ENCODE data around the gene CFAP206. TPM values are rescaled to one million over a fixed set of nuclear protein-coding genes. Genes with fewer than 3 reads are reported as not detected.

CFAP206 gene
- total and polyA plus RNA-seq, 2 donors (not counting 1 experiment from before 2014, with no cell fraction given), result not detected

GRCh38 chr6:87364602-87365252 is 43.0 kb upstream of the CFAP206 start:
- Mint-ChIP-seq H3K4me1 (no peaks in the 10 kb centered on the region), H3K27ac (no peak overlapping the region), H3K9me3 (ENCODE audit: insufficient read depth) (peaks cover 14% of the 10 kb centered on the region), H3K4me3 (no peak overlapping the region), H3K27me3 (no peaks in the 10 kb centered on the region)
- H3K27me3 ChIP-seq (replicated peaks in 1 of 4; ENCODE audit: control extremely low read depth in 1 of 4, control insufficient read depth in 3 of 4, insufficient read depth in 4 of 4, low read length in 3 of 4), result no peaks in the 10 kb centered on the region
- no peak overlapping the region for H2AFZ ChIP-seq (ENCODE audit: insufficient read depth, low read depth, low read length, poor library complexity, severe bottlenecking)
- WGBS (ENCODE audit: insufficient coverage), result 88% methylated on average over 1 of the region's 5 CpGs
- POLR2A ChIA-PET, result no interaction called here
- no peaks in the 10 kb centered on the region for H3K36me3 ChIP-seq (replicated peaks in 1 of 2; ENCODE audit: control extremely low read depth in 1 of 2, control insufficient read depth in 1 of 2, extremely low read depth in 1 of 2, insufficient read depth in 2 of 2, low read length in 1 of 2)
- H3K4me3 ChIP-seq (ENCODE audit: control extremely low read depth in 1 of 5, extremely low read depth in 1 of 5, insufficient read depth in 1 of 5, low read depth in 2 of 5, low read length in 4 of 5), result no peak overlapping the region
- no peaks in the 10 kb centered on the region for H3K79me2 ChIP-seq (ENCODE audit: control insufficient read depth, insufficient read depth, low read length)
- H3K4me1 ChIP-seq (ENCODE audit: control insufficient read depth in 2 of 2, insufficient read depth in 2 of 2, low read length in 2 of 2), result no peaks in the 10 kb centered on the region
- no peaks in the 10 kb centered on the region for H4K20me1 ChIP-seq (ENCODE audit: control insufficient read depth, insufficient read depth, low read length, poor library complexity, severe bottlenecking)
- CTCF ChIA-PET, result interaction anchor here (1.7 kb wide), 1 partner anchor 28 kb away, joined by 6 read pairs; no protein-coding TSS in a partner anchor
- DNase-seq (no peak), ATAC-seq (ENCODE audit: low read depth) (no peak)
- no peak overlapping the region for H3K9ac ChIP-seq (ENCODE audit: low read length)
- TF ChIP-seq CTCF (IDR thresholded peaks at IDR 0.05) (no peak), EZH2 (IDR thresholded peaks at IDR 0.05; ENCODE audit: borderline replicate concordance, insufficient read depth, low read depth, low read length, poor library complexity, severe bottlenecking) (no peak)
- intact Hi-C loops (cut with micrococcal nuclease), result no loop called here
- no peak overlapping the region for H3K4me2 ChIP-seq (replicated peaks; ENCODE audit: low read depth, low read length, poor library complexity, severe bottlenecking)
- peaks cover 0 to 13% (median 2%) of the 10 kb centered on the region in 3 donors for H3K9me3 ChIP-seq (ENCODE audit: control extremely low read depth in 1 of 3, control insufficient read depth in 2 of 3, insufficient read depth in 1 of 3, low read length in 2 of 3)
- no peak overlapping the region for H3K27ac ChIP-seq (ENCODE audit: low read length in 2 of 2)

- Histone ChIP-seq H3K36me3 (replicated peaks in 1 of 2; ENCODE audit: control extremely low read depth in 1 of 2, control insufficient read depth in 1 of 2, extremely low read depth in 1 of 2, insufficient read depth in 2 of 2, low read length in 1 of 2) (no peaks in the 10 kb centered on the region), H3K4me1 (ENCODE audit: control insufficient read depth in 2 of 2, insufficient read depth in 2 of 2, low read length in 2 of 2) (no peaks in the 10 kb centered on the region), H3K27me3 (replicated peaks in 1 of 4; ENCODE audit: control extremely low read depth in 1 of 4, control insufficient read depth in 3 of 4, insufficient read depth in 4 of 4, low read length in 3 of 4) (no peaks in the 10 kb centered on the region), H3K79me2 (ENCODE audit: control insufficient read depth, insufficient read depth, low read length) (no peaks in the 10 kb centered on the region), H3K9ac (ENCODE audit: low read length) (no peak overlapping the region), H4K20me1 (ENCODE audit: control insufficient read depth, insufficient read depth, low read length, poor library complexity, severe bottlenecking) (no peaks in the 10 kb centered on the region), H3K4me3 (ENCODE audit: control extremely low read depth in 1 of 5, extremely low read depth in 1 of 5, insufficient read depth in 1 of 5, low read depth in 2 of 5, low read length in 4 of 5) (no peak overlapping the region), H3K9me3 (ENCODE audit: control extremely low read depth in 1 of 3, control insufficient read depth in 2 of 3, insufficient read depth in 1 of 3, low read length in 2 of 3) (peaks cover 0 to 13% (median 2%) of the 10 kb centered on the region in 3 donors), H3K27ac (ENCODE audit: low read length in 2 of 2) (no peak overlapping the region), H3K4me2 (replicated peaks; ENCODE audit: low read depth, low read length, poor library complexity, severe bottlenecking) (no peak overlapping the region), H2AFZ (ENCODE audit: insufficient read depth, low read depth, low read length, poor library complexity, severe bottlenecking) (no peak overlapping the region)
- Mint-ChIP-seq H3K27me3 (no peaks in the 10 kb centered on the region), H3K4me3 (no peak overlapping the region), H3K27ac (no peak overlapping the region), H3K4me1 (no peaks in the 10 kb centered on the region), H3K9me3 (ENCODE audit: insufficient read depth) (peaks cover 16% of the 10 kb centered on the region)
- 100% methylated on average over 2 of the region's 4 CpGs for WGBS (ENCODE audit: insufficient coverage)
- no peak for ATAC-seq (ENCODE audit: low read depth)
- intact Hi-C loops (cut with micrococcal nuclease), result no loop called here
- no peak for DNase-seq
- ChIA-PET POLR2A (no interaction called here), CTCF (no interaction called here)
- TF ChIP-seq EZH2 (IDR thresholded peaks at IDR 0.05; ENCODE audit: borderline replicate concordance, insufficient read depth, low read depth, low read length, poor library complexity, severe bottlenecking) (no peak), CTCF (IDR thresholded peaks at IDR 0.05) (no peak)
These were observed 41.5 kb upstream of the CFAP206 start for GRCh38 chr6:87366072-87366827.
